HuH-7 (cell line): Measurements from ENCODE around the gene CDK5RAP2.
"Not testable (repeated sequence)": the region's sequence is repeated elsewhere in the genome, so short reads cannot be mapped to it uniquely, and the experiment has no call there.

Experiments used
- DNase-seq: peaks from one replicate; pipeline ENCODE4 v3.0.0; 2011; ENCODE audit warnings: low spot score

Gene CDK5RAP2

DNA sequence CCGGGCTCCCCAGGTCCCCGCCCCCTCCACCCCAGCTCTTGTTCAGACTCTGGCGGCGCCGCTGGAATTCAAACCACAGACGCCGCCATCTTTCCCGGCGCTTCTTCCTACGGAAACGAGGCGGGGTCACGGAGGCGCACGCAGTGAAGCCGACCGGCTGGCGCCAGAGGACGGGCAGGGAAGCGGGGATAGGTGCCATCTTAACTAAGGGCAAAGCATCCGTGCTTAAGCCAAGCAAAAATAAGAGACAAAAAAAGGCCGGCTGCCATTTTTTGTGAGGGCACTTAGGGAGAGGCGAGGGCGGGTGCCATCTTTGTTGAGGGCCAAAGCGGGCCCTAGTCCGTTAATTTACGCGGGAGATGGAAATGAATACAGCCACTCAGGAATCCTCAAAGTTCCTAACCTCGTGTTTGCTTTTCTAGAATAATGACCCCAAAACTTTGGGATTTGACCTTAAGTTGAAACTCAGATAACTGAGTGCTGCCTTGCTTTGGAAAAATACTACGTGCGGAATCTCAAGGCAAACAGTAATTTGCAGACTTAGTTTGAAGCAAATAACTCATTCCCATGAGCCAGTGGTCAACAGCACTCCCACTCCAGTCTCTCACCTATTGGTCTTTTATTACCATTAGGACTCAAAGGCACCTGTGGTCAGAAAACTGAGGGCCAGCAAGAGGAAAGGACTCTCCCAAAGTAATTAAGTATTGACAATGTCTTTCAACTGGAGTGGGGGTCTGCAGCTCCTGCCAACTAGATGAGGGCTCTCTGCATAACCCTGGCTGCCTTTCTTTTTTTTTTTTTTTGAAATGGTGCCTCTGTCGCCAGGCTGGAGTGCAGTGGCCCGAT, at the start of gene CDK5RAP2:
CDK5RAP2 (minus strand) TSS at position 117 of the 846 bp plus-strand sequence. CDS start 189 bp downstream, outside the sequence.
- DNase-seq: peak; percentile 81

DNA sequence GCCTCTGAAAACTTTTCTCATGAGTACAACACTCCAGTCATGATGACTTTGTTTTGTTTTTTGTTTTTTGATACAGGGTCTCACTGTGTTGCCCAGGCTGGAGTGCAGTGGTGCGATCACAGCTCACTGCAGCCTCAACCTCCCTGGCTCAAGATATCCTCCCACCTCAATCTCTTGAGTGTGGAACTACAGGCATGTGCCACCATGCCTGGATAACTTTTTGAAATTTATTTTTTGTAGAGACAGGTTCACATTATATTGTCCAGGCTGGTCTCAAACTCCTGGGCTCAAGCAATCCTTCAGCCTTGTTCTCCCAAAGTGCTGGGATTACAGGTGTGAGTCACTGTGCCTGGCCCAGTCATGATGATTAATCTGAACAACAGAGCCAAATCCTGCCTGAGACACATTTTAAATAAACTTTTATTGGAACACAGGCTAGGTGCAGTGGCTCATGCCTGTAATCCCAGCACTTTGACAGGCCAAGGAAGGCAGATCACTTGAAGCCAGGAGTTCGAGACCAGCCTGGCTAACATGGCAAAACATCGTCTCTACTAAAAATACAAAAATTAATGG, 49.0 kb upstream of the CDK5RAP2 start:
- DNase-seq: not testable (repeated sequence)

DNA sequence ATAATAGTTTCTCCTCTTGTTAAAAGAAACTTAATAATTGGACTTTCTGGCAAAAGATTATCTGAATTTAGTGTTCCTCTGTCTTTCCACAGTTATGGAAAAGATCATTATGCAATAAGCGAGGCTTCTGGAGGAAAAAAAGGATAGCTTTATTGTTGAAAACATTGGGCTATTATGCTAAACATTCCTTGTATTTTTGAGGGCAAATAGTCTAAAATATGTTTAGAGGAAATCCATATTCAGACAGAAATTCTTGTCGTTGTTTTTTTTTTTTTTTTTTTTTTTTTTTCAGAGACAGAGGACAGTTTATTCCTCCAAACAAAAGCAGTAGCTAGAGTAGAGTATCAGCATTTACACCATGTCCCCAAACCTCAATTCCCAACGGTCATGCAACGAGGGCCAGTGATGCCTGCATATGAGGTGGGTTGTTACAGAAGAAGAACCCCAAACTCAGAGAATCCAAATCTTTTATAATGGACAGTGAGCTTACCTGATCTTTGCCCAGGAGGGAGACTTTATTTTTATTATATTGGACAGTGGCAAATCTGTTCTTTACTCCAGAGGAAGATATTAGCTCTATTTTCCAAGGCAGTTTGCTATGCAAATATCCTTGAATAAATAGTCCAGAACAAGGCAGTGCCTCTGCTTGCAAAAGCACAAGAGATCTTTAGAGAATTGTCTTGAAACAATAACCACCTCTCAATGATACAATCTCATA, 48.4 kb upstream of the CDK5RAP2 start:
- no peak for DNase-seq

DNA sequence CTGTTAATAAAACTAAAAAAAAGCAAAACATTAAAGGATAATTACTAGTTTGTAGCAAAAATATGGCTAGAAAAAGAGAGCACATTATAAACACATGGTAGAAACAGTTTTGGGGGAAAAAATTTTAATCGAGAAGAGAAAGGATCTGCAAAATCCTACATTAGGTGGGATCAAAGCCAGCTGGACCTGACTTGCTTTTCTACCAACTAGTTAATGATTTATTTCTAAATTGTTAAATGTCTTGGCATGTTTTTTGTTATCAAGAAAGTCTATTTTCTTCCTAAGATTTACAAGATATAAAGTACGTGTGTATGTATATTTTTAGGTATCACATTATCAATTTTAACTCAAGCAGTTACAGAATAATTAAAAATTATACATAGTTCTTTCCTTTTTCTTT, 47.1 kb upstream of the CDK5RAP2 start:
- no peak for DNase-seq

DNA sequence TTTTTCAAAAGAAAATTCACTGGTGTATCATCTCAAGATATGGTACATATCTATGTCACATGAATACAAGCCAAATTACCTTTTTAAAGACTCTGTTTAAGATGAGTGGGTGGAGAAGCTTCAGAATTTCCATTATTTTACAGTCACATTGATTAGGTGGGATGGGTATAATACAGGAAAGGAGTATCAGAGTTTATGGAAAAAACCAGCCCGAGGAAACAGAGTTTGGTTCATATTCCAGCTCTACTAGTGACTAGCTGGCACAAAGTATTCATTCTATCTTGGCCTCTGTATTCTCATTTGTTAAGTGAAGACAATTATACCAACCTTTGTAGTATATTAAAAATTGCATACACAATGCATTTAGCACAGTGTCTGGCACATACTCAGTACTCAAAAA, 46.5 kb upstream of the CDK5RAP2 start:
- no peak for DNase-seq

DNA sequence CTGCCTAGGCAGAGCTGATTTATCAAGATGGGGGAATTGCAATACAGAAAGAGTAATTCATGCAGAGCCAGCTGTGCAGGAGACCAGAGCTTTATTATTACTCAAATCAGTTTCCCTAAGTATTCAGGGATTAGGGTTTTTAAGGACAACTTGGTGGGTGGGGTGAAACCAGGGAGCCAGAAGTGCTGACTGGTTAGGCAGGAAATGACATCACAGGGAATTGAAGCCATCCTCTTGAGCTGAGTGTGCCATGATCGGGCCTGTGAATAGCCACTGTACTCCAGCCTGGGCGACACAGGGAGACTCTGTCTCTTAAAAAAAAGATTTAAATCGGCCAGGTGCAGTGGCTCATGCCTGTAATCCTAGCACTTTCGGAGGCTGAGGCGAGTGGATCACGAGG, 45.3 kb upstream of the CDK5RAP2 start:
- no peak for DNase-seq

DNA sequence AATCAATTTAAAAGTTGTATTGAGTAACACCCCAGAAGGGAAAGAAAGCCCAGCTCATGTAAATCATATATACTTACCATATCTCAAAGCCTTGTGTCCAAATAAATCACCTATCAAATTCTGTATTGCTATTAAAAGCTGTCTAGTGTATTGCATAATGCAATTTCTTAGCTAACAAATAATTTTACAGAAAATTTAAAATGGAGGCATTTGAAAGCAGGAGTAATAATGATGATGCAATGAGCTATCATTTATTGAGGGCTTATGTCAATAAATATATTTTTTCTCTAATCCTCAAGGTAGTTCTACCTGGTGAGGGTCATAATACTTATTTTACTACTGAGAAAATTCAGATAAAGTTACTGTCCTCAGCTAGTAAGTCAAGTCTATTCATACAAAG, 42.8 kb upstream of the CDK5RAP2 start:
- no peak for DNase-seq

DNA sequence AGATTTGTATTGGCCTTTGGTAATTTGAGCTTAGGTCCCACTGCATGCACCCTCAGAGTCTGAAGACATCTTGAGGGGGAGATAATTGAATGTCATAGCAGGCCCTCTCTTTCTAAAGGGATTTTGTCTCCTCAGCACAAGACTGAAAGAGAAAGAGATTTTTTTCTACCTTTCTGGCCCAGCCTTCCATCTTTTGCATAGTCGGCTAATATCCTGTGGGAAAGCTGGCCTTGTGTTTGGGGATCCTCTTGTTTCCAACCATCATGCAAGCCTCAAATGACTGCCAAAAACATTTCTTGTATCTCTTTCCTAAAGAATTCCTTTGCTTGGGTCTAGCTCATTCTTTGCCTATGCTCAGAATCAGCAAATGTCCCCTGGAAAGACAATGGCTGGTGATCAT, 42.0 kb upstream of the CDK5RAP2 start:
- DNase-seq: no peak

DNA sequence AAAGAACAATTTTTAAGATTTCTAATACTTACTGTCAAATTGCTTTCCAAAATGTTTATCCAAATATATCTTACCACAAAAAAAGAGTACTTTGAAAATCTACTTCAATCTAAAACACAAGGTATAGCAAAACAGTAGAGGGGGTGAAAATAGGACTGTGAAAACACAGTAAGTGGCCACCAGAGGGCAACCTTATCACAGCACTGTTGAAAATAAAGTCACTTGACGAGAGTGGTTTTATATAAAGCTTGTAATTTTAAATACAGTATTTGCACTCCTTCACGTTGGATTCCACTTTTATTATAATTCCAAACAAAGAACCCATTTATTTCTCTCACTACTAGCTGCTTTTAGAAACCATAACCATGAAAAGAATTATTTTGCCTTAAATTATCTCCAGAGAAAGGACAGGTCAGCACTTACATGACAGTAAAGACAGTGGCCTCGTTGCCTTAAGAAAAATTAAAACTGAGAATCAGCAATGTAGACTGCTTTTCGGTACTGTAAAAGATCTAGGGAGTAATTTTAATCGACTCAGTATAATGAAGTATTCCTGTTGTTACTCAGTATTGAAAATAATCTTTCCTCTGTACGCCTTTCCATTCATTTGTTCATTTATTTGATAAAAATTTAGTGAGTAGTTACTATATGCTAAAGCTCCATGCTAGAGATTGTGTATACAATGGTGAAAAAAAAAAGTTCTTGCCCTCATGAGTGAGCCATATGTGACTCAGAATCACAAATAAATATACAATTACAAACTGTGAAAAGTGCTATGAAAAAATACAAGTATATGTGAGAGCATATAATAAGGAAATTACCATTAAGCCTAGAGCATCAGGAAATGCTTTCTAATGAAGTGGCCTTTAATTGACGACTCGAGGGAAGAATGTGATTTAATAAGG, 40.0 kb upstream of the CDK5RAP2 start:
- DNase-seq: peak; percentile 39

DNA sequence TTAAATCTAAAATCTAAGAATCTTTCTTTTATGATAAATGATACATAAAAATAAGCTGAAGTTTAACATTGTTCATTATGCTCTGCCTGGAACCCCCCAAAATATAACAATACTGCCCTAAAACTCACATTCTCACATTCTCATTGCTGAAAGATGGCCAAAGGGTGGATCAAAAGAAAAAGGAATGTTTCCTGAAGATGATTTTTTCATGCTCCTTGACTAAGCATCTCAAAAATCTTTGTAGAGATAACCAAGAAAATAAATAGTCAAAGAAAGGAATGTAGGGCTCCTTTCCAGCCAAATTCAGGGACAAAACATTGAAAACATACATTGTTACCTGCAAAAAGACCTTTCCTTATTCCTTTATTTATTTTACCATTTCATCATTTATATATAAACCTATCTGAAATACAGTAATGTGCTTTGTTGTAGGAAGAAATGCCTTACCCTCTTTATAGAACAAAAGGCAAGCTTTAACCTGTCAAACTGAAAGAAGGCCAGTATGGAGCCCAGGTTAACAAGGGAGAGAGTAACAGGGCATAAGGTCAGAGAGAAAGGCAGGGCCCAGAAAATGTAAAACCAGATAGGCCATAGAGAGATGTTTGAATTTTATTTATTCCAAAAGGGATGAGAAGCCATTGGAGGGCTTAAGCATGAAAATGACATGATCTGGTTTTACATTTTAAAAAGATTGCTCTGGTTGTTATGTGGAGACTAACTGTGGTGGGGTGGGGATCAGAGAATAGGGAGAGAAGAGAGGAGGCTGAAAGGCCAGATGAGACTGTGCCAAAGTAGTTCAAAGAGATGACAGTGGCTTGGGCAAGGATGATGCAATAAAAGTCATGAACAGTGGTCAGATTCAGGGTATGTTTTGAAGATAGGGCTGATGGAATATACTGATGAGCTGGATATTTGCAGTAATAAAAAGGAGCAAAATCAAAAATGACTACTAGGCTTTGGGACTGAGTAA, 37.3 kb upstream of the CDK5RAP2 start:
- no peak for DNase-seq

DNA sequence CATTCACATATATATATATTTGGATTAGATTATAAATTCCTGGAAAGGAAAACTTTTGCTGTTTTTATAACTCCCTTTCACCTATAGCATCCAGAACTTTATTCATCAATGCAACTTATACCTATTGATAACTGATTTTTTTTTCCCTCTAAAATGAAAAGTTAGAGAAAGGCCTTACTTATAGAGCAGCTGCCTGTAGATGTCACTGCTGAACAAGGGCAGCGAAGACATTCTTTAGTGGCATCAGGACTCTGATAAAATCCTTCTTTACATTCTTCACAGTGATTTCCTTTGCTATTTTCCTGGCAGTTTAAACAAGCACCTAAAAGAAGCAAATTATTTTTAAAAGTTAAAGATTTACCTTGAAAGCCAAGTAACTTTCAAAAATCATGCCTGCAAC, 32.3 kb upstream of the CDK5RAP2 start:
- DNase-seq: no peak

DNA sequence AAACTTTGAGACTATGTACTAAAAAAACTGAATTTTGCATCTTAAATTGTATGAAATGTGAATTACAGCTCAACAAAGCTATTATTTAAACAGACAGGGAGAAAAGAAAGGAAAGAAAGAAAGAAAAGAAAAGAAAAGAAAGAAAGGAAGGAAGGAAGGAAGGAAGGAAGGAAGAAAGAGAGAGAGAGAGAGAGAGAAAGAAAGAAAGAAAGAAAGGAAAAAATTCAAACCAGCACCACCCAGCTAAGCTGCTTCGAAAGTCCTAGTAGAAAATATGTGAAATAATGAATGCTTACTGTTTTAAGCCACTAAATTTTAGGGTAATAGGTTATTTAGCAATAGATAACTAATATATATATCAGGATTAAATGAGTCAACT, 31.7 kb upstream of the CDK5RAP2 start:
- no peak for DNase-seq

DNA sequence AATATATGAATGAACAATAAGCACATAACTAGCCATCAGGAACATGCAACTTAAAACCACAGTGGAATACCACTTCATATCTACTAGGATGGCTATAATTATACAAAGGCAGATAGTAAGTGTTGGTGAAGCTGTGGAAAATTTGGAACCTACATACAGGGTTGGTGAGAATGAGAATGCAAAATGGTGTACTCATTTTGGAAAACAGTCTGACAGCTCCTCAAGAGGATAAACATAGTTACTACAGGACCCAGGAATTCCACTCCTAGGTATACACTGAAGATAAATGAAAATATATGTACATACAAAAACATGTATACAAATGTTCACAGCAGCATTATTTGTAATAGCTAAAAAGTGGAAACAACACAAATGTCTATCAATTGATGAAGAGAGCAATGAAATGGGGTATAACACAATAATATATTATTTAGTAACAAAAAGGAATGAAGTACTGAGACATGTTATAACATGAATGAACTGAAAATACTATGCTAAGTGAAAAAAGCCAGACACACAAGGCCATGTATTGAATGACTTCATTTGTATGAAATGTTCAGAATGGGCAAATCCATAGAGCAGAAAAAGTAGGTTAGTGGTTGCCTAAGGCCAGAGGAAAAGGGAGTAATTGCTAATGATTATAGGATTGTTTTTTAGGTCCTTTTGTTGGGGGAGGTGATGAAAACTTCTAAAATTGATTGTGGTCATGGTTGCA, 31.2 kb upstream of the CDK5RAP2 start:
- DNase-seq: no peak

DNA sequence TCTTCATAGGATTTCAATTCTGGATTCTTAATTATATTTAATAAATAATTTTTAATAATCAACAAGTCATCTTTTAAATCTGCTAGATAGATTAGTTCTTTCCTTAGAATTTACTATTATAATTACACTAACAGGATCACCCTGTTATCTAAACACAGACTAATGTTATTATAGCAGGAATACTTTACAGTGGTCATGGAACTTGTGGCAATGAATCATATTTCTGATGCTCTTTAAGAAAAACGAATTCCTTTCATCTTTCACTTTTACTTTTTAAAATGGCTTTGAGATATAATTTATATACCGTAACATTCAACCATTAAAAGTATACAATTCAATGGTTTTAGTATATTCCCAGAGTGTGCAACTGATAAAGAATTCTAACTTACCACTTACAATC, 29.7 kb upstream of the CDK5RAP2 start:
- no peak for DNase-seq

DNA sequence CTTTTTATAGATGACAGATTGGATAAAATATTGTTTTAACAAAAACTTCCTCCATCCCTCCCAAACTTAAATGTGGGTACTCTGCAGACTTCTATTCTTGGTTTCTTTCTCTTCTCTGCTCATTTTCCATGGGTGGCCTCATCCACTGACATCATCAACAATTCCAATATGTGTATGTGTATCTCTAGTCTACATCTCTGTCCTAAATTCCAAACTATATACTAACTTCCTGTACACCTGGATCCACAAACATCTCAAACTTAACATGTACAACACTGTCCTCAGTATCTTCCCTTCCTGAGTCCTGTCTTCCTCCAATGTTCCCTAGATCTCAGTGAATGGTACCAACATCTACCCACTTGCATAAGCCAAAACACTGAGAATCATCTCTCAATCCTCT, 28.5 kb upstream of the CDK5RAP2 start:
- DNase-seq: no peak

DNA sequence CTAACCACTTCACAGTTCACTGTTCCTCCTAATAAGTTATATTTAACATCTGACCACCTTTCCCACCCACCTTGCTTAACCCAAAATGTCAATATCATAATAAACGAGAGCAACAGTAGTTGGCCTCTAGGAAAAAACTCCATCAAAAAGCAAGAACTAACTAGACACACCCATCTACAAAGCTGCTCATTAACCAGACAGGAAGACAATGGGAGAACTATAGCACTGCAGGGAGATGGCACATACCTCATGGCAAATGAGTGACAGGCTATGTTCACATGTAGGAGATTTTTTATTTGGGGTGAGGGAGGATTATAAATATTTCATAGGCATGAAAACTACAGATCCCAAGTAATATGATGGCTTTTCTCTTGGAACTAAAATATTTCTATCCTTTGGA, 23.6 kb upstream of the CDK5RAP2 start:
- no peak for DNase-seq

DNA sequence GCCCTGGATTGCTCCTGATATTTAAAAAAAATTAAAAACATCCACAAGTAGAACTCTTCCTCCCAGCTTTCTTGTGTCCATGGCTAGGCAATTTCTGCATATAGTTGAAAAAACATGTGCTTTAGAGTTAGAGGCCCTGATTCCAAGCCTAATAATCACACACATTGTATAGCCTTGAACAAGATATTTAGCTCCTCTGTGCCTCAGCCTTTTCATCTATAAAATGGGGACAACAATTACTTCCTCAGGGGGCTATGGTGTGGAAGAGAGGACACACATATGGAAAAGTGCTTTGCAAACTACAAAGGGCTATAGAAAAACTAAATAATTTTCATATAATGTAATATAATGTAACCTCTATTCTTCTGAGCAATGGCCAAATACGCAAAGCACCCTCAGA, 23.0 kb upstream of the CDK5RAP2 start:
- DNase-seq: no peak

DNA sequence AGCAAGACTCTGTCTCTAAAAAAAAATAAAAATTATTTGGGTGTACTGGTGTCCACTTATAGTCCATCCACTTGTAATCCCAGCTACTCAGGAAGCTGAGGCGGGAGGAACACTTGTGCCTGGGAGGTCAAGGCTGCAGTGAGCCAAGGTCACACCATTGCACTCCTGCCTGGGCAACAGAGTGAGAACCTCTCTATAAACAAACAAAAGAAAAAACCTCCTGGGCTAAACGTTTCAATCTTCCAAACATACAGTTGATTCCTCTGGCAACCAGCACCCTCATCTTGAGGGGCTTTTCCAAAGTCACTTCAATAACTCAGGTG, 13.9 kb upstream of the CDK5RAP2 start:
- no peak for DNase-seq

DNA sequence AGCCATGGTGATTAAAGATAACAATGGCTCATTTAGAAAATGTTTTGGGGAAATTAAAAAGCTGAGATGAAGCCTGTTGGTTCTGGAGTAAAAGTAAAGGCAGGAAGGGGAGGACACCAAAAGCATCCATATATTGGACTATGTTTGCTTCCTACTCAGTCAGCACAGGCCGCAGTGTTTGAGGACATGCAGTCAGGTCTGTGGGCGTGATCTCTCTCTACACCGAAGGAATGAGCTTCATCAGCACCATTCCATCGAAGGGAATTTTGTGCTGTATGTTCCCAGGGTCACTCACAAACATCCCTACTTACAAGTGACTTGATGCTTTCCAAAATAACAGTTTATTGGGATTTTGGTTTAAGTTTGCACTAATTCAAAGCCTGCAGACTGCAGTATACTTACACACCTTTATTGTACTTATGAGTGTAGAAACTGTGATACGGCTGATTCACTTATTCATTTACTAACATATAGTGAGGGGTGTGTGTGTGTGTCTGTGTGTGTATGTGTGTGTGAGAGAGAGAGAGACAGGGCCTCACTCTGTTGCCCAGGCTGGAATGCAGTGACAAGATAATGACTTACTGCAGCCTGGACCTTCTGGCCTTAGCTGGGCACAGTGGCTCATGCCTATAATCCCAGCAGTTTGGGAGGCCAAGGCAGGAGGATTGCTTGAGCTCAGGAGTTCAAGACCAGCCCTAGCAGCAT, 13.4 kb upstream of the CDK5RAP2 start:
- no peak for DNase-seq

DNA sequence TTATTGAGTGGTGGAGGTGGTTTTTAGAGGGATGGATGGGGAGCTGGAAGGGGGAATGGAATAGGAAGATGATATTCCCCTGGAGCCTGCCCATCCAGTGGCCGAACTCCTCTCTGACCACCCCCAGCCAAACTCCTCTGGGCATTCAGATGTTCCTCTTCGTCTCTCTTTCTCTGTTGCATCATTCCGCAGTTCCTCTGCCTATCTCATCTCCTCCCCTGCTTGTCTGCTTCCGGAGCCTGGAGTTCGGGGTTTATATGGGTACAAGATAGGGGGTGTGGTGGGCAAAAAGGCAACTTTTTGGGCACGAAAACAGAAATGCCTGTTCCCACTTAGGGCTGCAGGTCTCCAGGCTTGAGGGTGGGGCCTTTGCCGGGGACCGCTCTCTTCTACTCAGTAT, 12.2 kb upstream of the CDK5RAP2 start:
- DNase-seq: no peak
